SU-DHL-6 (cell line): ENCODE measurements around the gene UMAD1.

Experiments
- H2AFZ ChIP-seq: fragments of 200-600 bp; sonication (generic); 2 replicates; pipeline ENCODE4 v1.6.1; 2014; ENCODE audit warnings: low read depth, mild to moderate bottlenecking, moderate library complexity, mixed read lengths, antibody characterized with exemption, low read length; ENCODE audit not compliant: severe bottlenecking
- H3F3A ChIP-seq: fragments of 200-600 bp; shearing (Covaris generic); 2 replicates; pipeline ENCODE4 v1.6.0; 2016; ENCODE audit warnings: antibody characterized with exemption, mild to moderate bottlenecking; ENCODE audit not compliant: insufficient read depth
- H3K27ac ChIP-seq: fragments of 200-600 bp; sonication (generic); 2 replicates; pipeline ENCODE4 v1.5.1; 2016; ENCODE audit warnings: low read depth, mild to moderate bottlenecking, low read length, moderate library complexity, mixed read lengths
- H3K27me3 ChIP-seq: fragments of 200-600 bp; sonication (generic), shearing (Covaris generic); 2 replicates; pipeline ENCODE4 v1.6.0; 2014; ENCODE audit warnings: mild to moderate bottlenecking, low read length
- H3K36me3 ChIP-seq: fragments of 200-600 bp; sonication (generic); 2 replicates; pipeline ENCODE4 v1.6.1; 2014; ENCODE audit warnings: mild to moderate bottlenecking, low read length, mixed read lengths
- H3K4me2 ChIP-seq: fragments of 300-600, 200-600 bp; shearing (Covaris generic), sonication (generic); 2 replicates; pipeline ENCODE4 v1.6.0; 2014; ENCODE audit warnings: low read length, low read depth, mild to moderate bottlenecking; ENCODE audit not compliant: poor library complexity, severe bottlenecking
- H3K4me3 ChIP-seq: fragments of 200-600 bp; sonication (generic); 2 replicates; pipeline ENCODE4 v1.5.1; 2014; ENCODE audit warnings: antibody characterized with exemption, low read length, mild to moderate bottlenecking, mixed read lengths; ENCODE audit not compliant: insufficient read depth, poor library complexity, severe bottlenecking
- H3K79me2 ChIP-seq: fragments of 200-600 bp; sonication (generic); 2 replicates; pipeline ENCODE4 v1.6.1; 2014; ENCODE audit warnings: mild to moderate bottlenecking, low read length, moderate library complexity; ENCODE audit not compliant: insufficient read depth
- H3K9ac ChIP-seq: fragments of 200-600 bp; sonication (generic); 2 replicates; pipeline ENCODE4 v1.7.0; 2014; ENCODE audit warnings: mild to moderate bottlenecking, low read length
- H3K9me2 ChIP-seq: fragments of 200-600 bp; sonication (generic); replicated peaks from 2 replicates; pipeline ENCODE4 v1.6.1; 2014; ENCODE audit warnings: low read length; ENCODE audit not compliant: insufficient read depth
- H3K9me3 ChIP-seq: fragments of 200-600 bp; sonication (generic); 2 replicates; pipeline ENCODE4 v1.6.1; 2014; ENCODE audit warnings: low read length, mixed read lengths; ENCODE audit not compliant: insufficient read depth
- H4K20me1 ChIP-seq: fragments of 200-600 bp; sonication (generic); 2 replicates; pipeline ENCODE4 v1.6.1; 2014; ENCODE audit warnings: low read depth, mild to moderate bottlenecking, antibody characterized with exemption, low read length, moderate library complexity, mixed read lengths
- CTCF ChIP-seq: fragments of 200-600 bp; sonication (generic); IDR thresholded peaks from one replicate; pipeline ENCODE4 v1.5.1; 2017; ENCODE audit warnings: antibody characterized with exemption, mild to moderate bottlenecking, low read length, moderate library complexity; ENCODE audit not compliant: insufficient read depth, poor library complexity, severe bottlenecking
- EZH2phosphoT487 ChIP-seq: fragments of 200-600 bp; sonication (generic), shearing (Covaris generic); conservative IDR thresholded peaks from 2 replicates; pipeline ENCODE4 v1.6.1; 2018; ENCODE audit warnings: mild to moderate bottlenecking, antibody characterized with exemption, low read length, moderate library complexity, mixed read lengths

Gene UMAD1

GRCh38 chr7:7841027-7841426 is 200.5 kb downstream of the UMAD1 start:
- Histone ChIP-seq H3K9ac (no peak overlapping the region), H3K36me3 (no peaks in the 10 kb centered on the region), H3K27me3 (no peaks in the 10 kb centered on the region), H2AFZ (no peak overlapping the region), H3K9me2 (no peaks in the 10 kb centered on the region), H3K27ac (no peak overlapping the region), H3K4me3 (no peak overlapping the region), H4K20me1 (no peaks in the 10 kb centered on the region), H3F3A (no peaks in the 10 kb centered on the region), H3K4me2 (no peak overlapping the region), H3K79me2 (no peaks in the 10 kb centered on the region), H3K9me3 (no peaks in the 10 kb centered on the region)
- TF ChIP-seq CTCF, result no peak
- no peak for TF ChIP-seq EZH2phosphoT487

GRCh38 chr7:7843240-7843639 is 202.7 kb downstream of the UMAD1 start:
- no peak overlapping the region for H3K4me2 ChIP-seq
- TF ChIP-seq EZH2phosphoT487, result no peak
- no peak for TF ChIP-seq CTCF
- no peaks in the 10 kb centered on the region for H3K9me3 ChIP-seq
- H3F3A ChIP-seq, result no peaks in the 10 kb centered on the region
- H3K36me3 ChIP-seq, result no peaks in the 10 kb centered on the region
- H4K20me1 ChIP-seq, result no peaks in the 10 kb centered on the region
- H3K27me3 ChIP-seq, result no peaks in the 10 kb centered on the region
- H3K9ac ChIP-seq, result no peak overlapping the region
- no peak overlapping the region for H2AFZ ChIP-seq
- no peak overlapping the region for H3K4me3 ChIP-seq
- no peaks in the 10 kb centered on the region for H3K79me2 ChIP-seq
- H3K9me2 ChIP-seq, result no peaks in the 10 kb centered on the region
- no peak overlapping the region for H3K27ac ChIP-seq

- Histone ChIP-seq H3K4me3 (no peak overlapping the region), H3K9ac (no peak overlapping the region), H3F3A (no peaks in the 10 kb centered on the region)
Observed at GRCh38 chr7:7843972-7844371, 203.4 kb downstream of the UMAD1 start.

More at GRCh38 chr7:7843972-7844371, 203.4 kb downstream of the UMAD1 start:
- no peaks in the 10 kb centered on the region for H3K36me3 ChIP-seq
- no peaks in the 10 kb centered on the region for H3K9me3 ChIP-seq
- H2AFZ ChIP-seq, result no peak overlapping the region
- no peaks in the 10 kb centered on the region for H4K20me1 ChIP-seq
- no peak overlapping the region for H3K4me2 ChIP-seq
- H3K79me2 ChIP-seq, result no peaks in the 10 kb centered on the region
- H3K27ac ChIP-seq, result no peak overlapping the region
- no peaks in the 10 kb centered on the region for H3K9me2 ChIP-seq
- no peaks in the 10 kb centered on the region for H3K27me3 ChIP-seq
- no peak for TF ChIP-seq EZH2phosphoT487
- TF ChIP-seq CTCF, result no peak
